HS-27A (cell line): ENCODE measurements around the gene ZC3H8.
A peak's percentile ranks its signal among the peaks of the same experiment; 100 is the strongest.
"Not testable (repeated sequence)": the region's sequence is repeated elsewhere in the genome, so short reads cannot be mapped to it uniquely, and the experiment has no call there.

Experiments used
- DNase-seq: peaks from one replicate; pipeline ENCODE4 v3.0.0-alpha.2; 2012; ENCODE audit warnings: low read depth, missing footprints

Gene ZC3H8

DNA sequence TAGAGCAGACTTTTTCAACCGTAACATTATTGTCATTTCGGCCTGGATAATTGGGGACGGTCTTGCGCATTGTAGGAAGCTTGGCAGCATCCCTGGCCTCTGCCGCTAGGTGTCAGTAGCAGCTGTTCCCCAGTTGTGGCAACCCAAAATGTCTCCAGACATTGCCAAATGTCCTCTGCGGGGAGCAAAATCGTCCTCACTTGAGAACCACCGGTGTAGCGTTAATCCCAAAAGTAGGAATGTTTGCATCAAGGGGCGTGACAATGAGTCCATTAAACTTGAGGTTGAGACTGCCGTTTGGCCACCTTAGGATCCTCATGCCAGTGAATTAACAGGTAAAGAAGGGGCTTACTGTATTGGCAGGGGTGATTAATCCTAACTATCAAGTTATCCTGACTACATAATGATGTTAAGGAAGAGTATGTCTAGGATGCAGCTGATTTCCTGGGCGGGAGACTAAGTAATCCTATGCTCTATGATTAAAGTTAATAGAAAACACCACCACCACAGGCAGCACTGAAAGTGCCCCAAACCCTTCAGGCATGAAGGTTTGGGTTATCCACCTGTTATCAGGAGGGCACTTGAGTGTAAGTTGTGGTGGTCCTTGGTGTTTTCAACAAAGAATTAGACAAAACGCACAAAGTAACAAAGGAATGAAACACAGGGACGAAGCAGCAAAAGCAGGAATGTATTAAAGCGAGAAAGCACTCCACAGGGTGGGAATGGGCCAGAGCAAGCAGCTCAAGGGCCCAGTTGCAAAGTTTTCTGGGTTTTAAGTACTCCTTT, 4.9 kb upstream of the ZC3H8 start:
- peak; percentile 83 for DNase-seq

- no peak for DNase-seq
Measured at GRCh38 chr2:112257575-112257974, 2.7 kb upstream of the ZC3H8 start.

DNA sequence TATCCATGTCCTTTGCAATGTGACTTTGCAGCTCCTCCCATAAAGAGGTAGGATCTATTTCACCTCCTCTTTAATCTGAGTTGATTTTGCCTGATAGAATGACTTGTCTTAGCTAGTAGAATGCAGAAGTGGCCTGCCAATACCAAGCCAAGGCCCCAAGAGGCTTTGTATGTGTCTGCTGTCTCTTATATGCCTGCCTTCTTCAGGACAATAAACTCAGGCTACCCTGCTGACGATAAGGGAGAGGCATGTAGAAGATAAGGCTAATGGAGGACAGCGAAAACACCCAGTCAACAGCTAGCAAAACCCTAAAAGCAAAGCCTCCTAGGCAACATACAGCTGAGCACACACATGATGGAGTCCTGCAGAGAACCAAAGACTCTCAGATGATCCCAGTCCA, 1.8 kb upstream of the ZC3H8 start:
- no peak for DNase-seq

- DNase-seq, result no peak
Measured at GRCh38 chr2:112255875-112256274, 1.0 kb upstream of the ZC3H8 start.

- DNase-seq, result no peak
Measured at GRCh38 chr2:112253261-112253815, 1.5 kb downstream of the ZC3H8 start.

DNA sequence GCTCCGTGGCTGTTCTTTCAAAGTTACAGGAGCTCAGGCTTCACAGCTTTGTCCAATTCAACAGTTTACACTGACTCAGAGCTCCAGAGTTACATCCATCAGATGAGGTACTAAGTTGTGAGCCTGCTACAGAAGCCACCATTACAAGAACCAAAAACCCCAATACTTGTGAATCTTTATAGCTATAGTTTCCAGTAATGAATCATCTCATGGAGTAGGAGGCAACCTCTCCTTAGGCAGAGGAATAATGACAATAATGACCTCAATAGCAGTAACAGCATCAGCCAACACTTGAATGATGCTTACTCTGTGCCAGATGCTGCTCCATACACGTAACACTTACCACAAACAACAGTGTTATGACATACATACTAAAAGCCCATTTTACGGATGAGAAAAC, 3.6 kb downstream of the ZC3H8 start:
- no peak for DNase-seq

DNA sequence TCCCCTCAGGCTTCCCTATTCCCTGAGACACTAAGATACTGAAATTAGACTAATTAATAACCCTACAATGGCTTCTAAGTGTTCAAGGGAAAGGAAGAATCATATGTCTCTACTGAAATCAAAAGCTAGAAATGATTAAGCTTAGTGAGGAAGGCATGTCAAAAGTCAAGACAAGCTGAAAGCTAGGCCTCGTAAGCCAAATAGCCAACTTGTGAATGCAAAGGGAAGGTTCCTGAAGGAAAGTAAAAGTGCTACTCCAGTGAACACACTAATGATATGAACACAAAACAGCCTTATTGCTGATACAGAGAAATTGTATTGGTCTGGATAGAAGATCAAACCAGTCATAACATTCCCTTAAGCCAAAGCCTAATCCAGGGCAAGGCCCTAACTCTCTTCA, 10.0 kb downstream of the ZC3H8 start:
- DNase-seq, result no peak

- no peak for DNase-seq
Measured at GRCh38 chr2:112243233-112243632, 11.6 kb downstream of the ZC3H8 start.

GRCh38 chr2:112242384-112242783, 12.5 kb downstream of the ZC3H8 start:
- DNase-seq, result no peak

DNA sequence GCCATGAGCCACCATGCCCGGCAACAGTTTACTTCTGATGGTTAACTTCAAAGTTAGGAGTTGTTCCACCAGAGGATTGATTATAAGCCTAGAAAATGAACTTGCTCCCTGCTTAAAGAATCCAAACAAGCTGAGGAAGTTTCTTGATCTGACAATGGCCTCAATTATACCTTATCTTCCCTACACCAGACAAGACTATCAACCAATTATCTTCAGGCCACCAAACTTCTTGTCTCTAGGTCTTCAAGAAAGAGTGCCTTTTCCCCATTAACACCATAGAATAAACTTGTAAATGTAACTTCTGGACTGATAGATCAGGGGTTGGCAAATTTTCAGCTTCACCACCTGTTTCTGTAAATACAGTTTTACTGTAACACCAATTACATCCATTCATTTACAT, 15.0 kb downstream of the ZC3H8 start:
- DNase-seq, result no peak

DNA sequence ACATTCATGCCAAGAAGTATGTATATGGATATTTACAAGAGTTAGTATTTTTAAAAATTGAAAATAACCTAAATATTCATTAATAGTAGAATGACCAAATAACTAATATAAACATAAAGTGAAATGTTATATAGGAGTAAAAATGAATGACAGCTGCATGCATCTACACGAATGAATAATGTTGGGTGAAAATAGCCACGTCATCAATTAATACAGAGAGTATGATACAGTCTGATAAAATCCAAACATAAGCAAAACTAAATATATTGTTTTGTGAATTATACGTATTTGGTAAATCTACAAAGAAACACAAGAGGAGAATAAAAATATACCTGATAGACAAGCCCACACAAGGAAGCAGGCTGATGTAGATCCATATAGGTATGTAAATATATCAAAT, 24.5 kb downstream of the ZC3H8 start:
- no peak for DNase-seq

GRCh38 chr2:112229348-112229747, 25.5 kb downstream of the ZC3H8 start:
- DNase-seq, result no peak

GRCh38 chr2:112220831-112221230, 34.0 kb downstream of the ZC3H8 start:
- no peak for DNase-seq

DNA sequence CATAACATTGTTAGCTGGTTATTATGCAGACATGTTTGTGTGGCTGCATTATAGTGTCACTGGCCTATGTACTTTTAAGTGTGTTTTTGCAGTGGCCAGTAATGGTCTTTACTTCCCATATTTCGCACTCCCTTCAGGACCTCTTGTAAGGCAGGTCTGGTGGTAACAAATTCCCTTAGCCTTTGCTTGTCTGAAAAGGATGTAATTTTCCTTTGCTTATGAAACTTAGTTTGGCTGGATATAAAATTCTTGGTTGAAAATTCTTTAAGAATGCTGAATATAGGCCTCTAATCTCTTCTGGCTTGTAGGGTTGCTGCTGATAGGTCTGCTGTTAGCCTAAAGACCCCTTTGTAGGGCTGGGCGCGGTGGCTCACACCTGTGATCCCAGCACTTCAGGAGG, 34.7 kb downstream of the ZC3H8 start:
- no peak for DNase-seq

DNA sequence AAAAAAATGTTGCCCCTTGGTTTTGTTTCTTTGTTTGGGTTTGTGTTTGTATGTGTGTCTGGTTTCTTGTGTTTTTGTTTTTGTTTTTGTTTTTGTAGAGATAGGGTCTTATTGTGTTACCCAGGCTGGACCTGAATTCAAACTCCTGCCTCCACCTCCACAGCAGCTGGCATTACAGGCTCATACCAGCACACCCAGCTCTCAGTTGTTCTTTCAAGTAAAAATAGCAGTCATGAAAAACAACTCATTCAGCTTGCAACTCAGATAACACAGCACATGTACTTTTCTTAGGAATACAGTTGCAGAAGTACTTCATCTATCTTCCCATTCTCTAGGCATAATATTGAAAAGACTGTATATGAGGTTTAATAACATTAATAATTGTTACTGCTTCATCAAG, 37.0 kb downstream of the ZC3H8 start:
- DNase-seq, result no peak

GRCh38 chr2:112216167-112216566, 38.7 kb downstream of the ZC3H8 start:
- DNase-seq, result peak; percentile 8

- DNase-seq, result not testable (repeated sequence)
Measured at GRCh38 chr2:112207905-112208304, 46.9 kb downstream of the ZC3H8 start.

- no peak for DNase-seq
Measured at GRCh38 chr2:112204411-112204810, 50.4 kb downstream of the ZC3H8 start.

DNA sequence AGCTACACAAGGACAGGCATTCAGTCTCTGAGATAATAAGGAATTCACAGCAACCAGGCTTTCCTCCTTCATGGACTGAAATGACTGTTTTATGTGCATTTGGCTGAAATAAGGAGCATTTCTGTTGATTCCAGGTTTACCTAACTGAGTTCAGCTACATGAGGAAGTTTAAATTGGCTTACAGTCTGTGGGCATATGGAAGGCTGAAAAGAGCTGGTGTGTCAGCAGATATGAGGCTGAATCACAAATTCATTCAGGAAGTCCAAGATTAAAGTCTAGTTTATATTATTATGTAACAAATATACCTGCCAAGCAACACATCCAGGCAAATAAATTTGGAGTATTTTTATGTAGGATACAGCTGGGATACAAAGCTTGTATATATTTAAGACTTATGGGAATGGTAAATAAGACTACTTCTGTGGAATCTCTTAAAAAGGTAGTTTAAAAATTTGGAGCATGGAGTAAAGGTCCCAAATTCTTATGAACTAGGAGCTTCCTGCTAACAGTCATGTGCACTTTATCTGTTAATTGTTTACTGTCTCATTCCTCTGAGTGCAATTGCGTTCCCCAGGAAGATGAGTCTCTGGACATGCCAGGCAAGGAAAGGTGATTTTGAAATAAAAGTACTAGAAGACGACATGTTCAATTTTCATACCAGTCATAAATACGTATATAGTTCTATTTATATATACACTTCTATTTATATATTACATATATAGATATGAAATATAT, 53.0 kb downstream of the ZC3H8 start:
- DNase-seq, result no peak

GRCh38 chr2:112199188-112199587, 55.7 kb downstream of the ZC3H8 start:
- DNase-seq, result no peak

DNA sequence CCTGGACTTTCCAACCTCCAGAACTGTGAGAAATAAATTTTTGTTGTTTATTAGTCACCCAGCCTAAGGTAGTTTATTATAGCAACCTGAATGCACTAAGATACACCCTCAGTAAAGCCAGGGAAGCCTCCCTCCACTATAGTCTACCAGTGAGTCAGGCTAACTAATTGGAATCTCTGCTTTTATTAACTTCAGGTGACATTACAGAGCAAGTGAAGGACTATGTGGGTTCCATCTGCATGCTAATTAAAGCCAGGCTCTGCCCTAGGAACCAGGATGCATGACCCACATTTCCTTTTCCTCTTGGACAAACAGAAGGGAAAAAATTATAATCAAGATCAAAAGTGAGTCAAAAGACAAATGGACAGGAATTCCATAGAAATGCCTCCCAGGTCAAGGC, 56.1 kb downstream of the ZC3H8 start:
- no peak for DNase-seq

DNA sequence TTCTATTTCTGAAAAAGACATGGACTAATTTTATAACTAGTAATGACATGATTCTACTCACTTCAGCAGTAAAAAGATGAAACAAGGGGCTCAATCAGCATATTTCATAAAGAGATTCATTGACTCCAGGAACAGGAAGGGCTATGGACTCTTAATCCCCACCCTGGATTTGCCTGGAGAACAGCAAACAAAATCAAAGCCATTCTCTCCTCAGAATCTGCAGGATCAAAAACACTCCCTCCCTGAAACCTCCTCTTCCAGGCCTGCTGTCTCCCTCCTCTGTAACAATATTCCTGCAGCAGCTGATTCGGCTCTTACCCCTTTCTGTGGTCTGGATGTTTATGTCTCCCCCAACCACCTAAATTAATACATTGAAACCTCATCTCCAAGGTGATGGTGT, 57.0 kb downstream of the ZC3H8 start:
- no peak for DNase-seq

GRCh38 chr2:112195950-112196349, 58.9 kb downstream of the ZC3H8 start:
- no peak for DNase-seq
